GM19395 (cell line): Measurements from ENCODE around the gene RAP1GDS1.

Experiments used
- ATAC-seq: cut with Tn5 transposase; IDR thresholded peaks from one replicate; pipeline ENCODE4 v1.9.1; 2021; ENCODE audit warnings: mild to moderate bottlenecking, moderate library complexity; ENCODE audit not compliant: unreplicated experiment

Gene RAP1GDS1, protein sequence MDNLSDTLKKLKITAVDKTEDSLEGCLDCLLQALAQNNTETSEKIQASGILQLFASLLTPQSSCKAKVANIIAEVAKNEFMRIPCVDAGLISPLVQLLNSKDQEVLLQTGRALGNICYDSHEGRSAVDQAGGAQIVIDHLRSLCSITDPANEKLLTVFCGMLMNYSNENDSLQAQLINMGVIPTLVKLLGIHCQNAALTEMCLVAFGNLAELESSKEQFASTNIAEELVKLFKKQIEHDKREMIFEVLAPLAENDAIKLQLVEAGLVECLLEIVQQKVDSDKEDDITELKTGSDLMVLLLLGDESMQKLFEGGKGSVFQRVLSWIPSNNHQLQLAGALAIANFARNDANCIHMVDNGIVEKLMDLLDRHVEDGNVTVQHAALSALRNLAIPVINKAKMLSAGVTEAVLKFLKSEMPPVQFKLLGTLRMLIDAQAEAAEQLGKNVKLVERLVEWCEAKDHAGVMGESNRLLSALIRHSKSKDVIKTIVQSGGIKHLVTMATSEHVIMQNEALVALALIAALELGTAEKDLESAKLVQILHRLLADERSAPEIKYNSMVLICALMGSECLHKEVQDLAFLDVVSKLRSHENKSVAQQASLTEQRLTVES

DNA sequence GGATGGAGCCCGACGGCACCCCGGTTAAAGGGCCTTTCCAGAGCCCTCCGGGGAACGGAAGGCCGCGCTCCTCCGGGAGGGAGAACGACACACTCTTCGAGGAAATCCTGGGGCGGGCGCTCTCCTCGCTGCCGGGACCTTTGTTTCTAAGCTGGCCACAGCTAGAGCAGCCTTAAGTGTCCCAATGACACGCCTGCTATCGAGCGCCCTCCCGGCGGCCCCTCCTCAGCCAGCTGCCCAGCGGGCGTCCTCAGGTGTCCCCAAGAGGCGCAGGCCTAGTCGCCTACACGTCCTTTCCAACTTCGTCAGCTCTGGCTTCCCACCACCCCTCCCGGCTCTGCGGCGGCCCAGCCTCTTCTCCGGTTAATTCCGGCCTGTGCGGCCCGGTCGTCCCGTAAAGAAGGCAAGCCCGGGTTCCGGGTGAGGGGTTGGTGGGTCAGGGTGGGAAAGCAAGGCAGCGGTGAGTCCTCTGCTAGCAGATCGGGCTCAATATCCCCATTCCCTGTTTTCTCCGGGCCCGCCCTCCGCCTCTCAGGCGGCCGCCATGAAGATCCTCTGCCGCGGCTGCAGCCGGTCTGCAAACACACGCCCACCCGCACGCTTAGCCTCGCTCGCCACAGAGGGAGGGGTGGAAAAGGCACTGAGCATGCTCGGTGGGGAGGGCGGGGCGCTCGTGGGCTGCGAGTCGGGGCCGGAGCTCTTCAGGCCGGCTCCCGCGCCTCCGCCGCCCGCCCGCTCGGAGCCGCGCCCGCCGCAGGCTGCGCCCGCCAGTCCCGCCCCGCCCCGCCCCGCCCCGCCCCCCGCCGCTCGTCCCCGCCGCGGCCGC, at the start of gene RAP1GDS1:
TSS of gene RAP1GDS1 (plus strand) at position 806 of the 826 bp plus-strand sequence. CDS start 182 bp downstream, outside the sequence.
- ATAC-seq, result peak; percentile 86

- ATAC-seq, result no peak
Observed at GRCh38 chr4:98222306-98222705, 38.9 kb upstream of the RAP1GDS1 start.

DNA sequence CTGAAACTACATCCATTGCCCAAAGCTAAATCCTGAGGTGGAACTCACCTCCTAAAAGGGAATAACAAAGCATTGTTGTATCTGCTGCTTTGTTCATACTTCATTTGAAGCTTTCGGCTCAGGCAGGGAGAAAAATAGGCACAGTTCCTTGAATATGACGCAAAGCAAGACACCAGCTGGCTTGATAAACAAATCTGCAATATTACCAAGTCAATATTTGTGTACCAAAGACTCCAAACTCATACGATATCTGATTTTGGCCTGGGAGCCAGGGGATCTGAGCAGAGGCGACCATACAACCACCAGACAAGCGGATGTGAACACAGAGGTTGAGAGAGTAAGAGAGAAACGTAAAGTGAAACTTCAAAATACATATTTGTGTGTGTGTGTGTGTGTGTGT, 34.8 kb upstream of the RAP1GDS1 start:
- no peak for ATAC-seq

- ATAC-seq, result no peak
Observed at GRCh38 chr4:98230961-98231360, 30.2 kb upstream of the RAP1GDS1 start.

DNA sequence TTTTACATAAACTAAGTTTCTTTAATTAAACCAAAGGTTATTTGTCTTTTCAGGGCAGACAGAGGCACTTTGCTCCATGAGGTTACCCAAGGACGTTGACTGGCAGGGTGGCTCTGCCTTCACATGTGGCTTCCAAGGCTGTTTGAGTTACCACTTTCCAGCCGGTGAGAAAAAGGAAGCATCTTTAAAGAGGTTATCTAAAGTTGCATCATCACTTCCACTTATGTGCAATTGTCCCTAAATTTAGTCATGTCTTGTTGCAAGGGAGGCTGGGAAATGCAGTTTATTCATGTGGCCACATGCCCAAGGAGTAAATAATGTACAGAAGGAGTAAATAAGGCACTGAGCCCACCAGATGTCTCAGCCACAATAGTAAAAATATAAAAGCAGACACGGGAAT, 29.0 kb upstream of the RAP1GDS1 start:
- no peak for ATAC-seq

DNA sequence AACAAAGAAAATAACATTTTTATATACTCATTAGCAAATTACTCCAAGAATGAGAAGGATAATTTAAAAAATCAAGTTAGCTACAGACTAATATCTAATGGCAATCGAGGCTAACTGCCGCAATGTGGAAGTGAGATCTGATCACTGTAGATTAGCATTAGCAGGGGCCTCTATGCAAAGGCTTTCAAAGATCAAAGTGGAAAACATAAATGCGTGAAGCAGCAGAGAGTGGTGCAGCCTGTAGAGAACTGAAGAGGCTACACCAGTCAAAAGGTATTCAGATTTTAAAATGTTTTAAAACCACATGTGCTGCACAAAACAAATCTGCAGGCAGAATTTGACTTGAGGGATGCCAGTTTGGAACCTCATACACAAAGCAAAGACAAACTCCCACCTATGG, 24.0 kb upstream of the RAP1GDS1 start:
- ATAC-seq, result no peak

DNA sequence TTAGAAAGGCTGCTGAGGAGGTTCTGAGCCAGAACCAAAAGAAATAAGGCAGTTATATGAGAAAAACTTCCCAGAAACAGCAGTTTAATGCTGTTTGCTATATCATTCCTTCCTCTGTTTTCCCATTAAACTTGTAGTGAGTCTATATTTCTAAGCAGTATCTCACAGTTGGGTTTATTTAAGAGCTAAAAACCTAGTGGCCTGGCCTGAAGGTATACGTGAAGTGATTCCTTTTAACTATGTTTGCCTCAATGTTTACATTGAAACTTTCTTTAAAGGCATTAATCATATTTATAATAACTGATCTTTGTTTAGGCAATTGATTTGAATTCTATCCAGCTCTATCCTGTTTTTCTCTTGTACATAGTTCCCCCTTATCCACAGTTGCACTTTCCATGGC, 19.1 kb upstream of the RAP1GDS1 start:
- no peak for ATAC-seq

GRCh38 chr4:98242538-98242937, 18.6 kb upstream of the RAP1GDS1 start:
- ATAC-seq, result no peak

DNA sequence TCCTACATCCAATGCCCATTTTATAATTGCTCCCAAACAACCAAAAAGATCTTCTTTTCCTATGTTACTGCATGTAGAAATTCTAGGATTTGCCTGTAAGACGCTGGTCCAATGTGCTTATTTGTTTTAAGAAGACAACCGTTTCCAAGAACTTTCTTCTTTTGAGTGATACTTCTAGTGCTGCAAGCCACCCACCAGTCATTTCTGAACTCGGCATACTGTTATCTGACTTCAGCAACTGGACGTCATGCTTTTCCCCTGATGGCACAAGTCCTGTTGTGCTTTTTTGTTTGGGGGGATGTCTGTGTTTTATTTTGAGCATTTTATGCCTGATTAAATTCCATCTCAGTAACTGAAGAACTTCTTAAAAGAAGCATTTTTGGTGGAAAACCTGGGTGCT, 16.0 kb upstream of the RAP1GDS1 start:
- no peak for ATAC-seq

GRCh38 chr4:98248934-98249333, 12.2 kb upstream of the RAP1GDS1 start:
- peak; percentile 71 for ATAC-seq

DNA sequence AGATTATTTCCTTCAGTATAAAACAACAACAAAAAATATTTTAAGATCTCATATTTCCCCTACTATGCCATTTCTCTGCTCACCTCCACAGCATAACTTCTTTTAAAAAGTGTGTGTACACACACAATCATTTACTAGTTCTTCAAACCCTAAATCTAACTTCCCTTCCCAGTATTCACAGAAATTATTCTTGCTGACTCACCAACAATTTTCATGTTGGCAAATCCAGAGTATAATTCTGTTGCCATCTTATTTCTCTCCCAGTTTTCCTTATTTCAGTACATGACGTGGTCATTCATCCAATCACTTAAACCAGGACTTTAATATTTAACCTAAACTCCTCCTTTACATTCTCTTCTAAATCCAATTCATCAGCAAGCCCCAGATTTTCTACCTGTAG, 11.4 kb upstream of the RAP1GDS1 start:
- no peak for ATAC-seq

DNA sequence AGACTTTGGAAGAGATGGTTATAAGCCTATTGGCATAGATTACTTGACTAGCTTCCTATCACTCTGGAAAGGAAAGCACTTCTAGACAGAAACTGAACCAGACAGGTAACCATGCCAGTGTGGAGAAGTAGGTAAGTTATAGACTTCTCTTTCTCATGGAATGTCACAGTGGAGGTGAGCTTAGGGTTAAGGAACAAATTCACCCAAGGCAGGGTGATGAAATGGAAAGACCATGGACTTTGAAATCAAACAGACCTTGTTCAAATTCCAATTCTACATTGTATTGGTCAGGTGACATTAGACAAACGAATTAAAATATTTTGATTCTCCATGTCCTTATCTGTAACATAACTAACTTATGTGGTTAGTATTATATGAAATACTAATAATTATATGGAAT, 7.7 kb upstream of the RAP1GDS1 start:
- no peak for ATAC-seq

DNA sequence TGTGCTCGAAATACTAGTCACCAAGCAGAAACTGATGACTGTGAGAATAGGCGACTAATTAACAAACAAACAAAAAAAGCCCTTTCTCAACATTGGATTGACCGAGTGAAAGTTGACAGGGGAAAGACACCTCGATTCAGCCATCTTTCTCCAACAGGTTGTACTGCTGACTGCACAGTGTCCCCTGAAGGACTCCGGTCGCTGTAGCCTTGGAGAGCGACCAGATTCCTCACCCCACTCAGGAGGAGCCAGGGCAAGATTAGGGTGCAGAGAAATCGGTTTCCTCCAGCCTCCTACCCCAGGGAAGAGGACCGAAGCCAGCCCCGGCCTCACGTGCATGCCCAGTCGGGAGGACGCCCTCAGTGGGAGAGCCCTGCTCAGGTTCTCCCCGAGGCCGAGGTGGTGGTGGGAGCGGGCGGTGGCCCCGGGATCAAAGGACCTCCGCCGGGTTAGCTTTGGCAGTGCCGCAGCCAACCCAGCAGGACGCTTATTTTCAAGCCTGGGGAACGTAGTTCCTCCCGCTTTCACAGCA, 1.1 kb upstream of the RAP1GDS1 start:
- peak; percentile 31 for ATAC-seq

GRCh38 chr4:98261405-98262291, 464 bp downstream of the RAP1GDS1 start:
- ATAC-seq, result peak; percentile 18

GRCh38 chr4:98262431-98262830, 1.2 kb downstream of the RAP1GDS1 start:
- no peak for ATAC-seq

GRCh38 chr4:98267498-98267897, 6.3 kb downstream of the RAP1GDS1 start:
- ATAC-seq, result no peak

GRCh38 chr4:98275145-98275544, 14.0 kb downstream of the RAP1GDS1 start:
- no peak for ATAC-seq

- ATAC-seq, result no peak
Observed at GRCh38 chr4:98283219-98284189, 22.3 kb downstream of the RAP1GDS1 start.

DNA sequence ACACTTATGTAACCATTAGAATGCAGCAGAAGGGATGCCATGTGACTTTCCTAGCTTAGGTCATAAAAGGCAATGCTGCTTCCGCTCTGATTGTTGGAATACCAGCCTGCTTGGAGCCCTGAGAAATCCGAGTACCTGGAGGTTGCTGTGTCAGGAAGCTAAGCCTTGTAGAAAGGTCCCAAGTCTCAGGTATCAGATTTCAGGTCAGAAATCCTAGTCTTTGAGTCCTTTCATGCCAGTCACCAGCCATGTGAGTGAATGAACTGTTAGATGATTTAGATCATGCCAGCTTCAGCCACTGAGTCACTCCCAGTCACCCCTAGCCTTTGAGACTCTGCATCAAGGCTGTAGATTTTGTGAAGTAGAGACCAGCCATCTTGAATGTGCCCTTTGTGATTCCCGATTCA, 23.5 kb downstream of the RAP1GDS1 start:
- no peak for ATAC-seq
